Activated CD8-positive, alpha-beta memory T cell treated with anti-CD3 and anti-CD28 coated beads for 1 hour (primary cell): ENCODE measurements around the gene ENTPD2.
A peak's percentile ranks its signal among the peaks of the same experiment; 100 is the strongest.

Experiments used
- DNase-seq, 2 donors: peaks; one replicate each; pipeline ENCODE4 v3.0.0-alpha.2; 2020; ENCODE audit warnings: low read depth in 1 of 2; ENCODE audit errors: extremely low read depth in 1 of 2

The ENTPD2 gene

GRCh38 chr9:137031904-137032640 lies 21.8 kb downstream of the ENTPD2 start, which contains the start of gene FUT7:
Gene FUT7 (minus strand): TSS chr9:137032088. CDS start chr9:137031991, 97 bp downstream.
- DNase-seq: no peak

- DNase-seq: peak in 1 of 2 donors; percentile 24
Observed at GRCh38 chr9:137030538-137031527, 23.0 kb downstream of the ENTPD2 start.

- no peak for DNase-seq
Observed at GRCh38 chr9:137030006-137030405, 23.9 kb downstream of the ENTPD2 start.

GRCh38 chr9:137029058-137029936 lies 24.6 kb downstream of the ENTPD2 start:
- DNase-seq: peak in 1 of 2 donors; percentile 58

- DNase-seq: peak in 1 of 2 donors; percentile 62
Observed at GRCh38 chr9:137028263-137029057, 25.4 kb downstream of the ENTPD2 start.

GRCh38 chr9:137027369-137028262 lies 26.2 kb downstream of the ENTPD2 start, which contains the start of gene ABCA2:
Gene ABCA2 (minus strand): TSS chr9:137028237. CDS start chr9:137028140, 97 bp downstream.
- no peak for DNase-seq

GRCh38 chr9:137026828-137027227 lies 27.0 kb downstream of the ENTPD2 start:
- DNase-seq: no peak

- DNase-seq: no peak
Observed at GRCh38 chr9:137026384-137026783, 27.5 kb downstream of the ENTPD2 start.

- no peak for DNase-seq
Observed at GRCh38 chr9:137025517-137025966, 28.3 kb downstream of the ENTPD2 start.

- no peak for DNase-seq
Observed at GRCh38 chr9:137023583-137023991, 30.3 kb downstream of the ENTPD2 start.

- DNase-seq: no peak
Observed at GRCh38 chr9:137023157-137023556, 30.7 kb downstream of the ENTPD2 start.

GRCh38 chr9:137022662-137023008 lies 31.2 kb downstream of the ENTPD2 start:
- DNase-seq: no peak

- DNase-seq: peak; percentile 47 to 50
Observed at GRCh38 chr9:137021979-137022661, 31.7 kb downstream of the ENTPD2 start.

- DNase-seq: no peak
Observed at GRCh38 chr9:137021568-137021978, 32.3 kb downstream of the ENTPD2 start.

GRCh38 chr9:137020771-137021567 lies 32.9 kb downstream of the ENTPD2 start:
- no peak for DNase-seq

GRCh38 chr9:137019891-137020683 lies 33.8 kb downstream of the ENTPD2 start:
- no peak for DNase-seq
